HG02840 (cell line): ENCODE results near the gene VDAC2.
"Not testable (repeated sequence)": the region's sequence is repeated elsewhere in the genome, so short reads cannot be mapped to it uniquely, and the experiment has no call there.

Source experiments
- ATAC-seq: cut with Tn5 transposase; IDR thresholded peaks from one replicate; pipeline ENCODE4 v1.9.1; 2021; ENCODE audit warnings: mild to moderate bottlenecking, moderate library complexity, moderate number of reproducible peaks; ENCODE audit not compliant: unreplicated experiment, low FRiP score

VDAC2 gene

DNA sequence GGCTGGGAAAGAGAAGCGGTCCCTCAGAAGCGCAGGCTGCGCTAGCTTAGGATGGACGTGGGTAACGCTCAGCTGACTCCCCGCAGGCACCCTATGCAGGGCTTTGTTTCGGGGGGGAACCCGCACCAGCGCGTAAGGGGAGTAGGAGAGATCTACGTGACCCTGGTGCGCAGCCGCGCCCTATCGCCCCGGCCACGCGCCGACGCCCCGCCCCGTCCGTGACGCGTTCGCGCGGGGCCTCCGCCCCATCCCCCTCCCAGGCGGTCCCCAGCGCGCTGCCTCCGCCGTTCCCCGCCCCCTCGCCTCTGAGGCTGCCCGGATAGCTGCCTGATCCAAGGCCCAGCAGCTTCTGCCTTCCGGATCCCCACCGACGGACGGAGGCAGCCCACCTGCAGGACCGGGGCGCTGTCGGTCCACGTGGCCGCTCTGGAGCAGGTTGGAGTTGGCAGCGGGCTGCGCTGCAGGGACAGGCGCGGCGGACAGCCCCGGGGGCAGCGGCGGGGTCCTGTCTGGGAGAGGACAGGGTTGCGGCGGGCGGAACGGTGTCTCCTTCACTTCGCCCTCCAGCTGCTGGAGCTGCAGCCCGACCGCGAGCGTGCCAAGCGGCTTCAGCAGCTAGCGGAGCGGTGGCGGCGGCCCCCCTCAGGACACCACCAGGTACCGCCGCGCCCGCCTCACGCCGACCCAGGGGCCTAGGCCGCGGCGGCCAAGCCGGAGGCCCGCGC is at the start of gene VDAC2:
Gene VDAC2 (plus strand): TSS at position 515 of the 725 bp plus-strand sequence. CDS start 363 bp downstream, outside the sequence.
- ATAC-seq, result peak; percentile 87

DNA sequence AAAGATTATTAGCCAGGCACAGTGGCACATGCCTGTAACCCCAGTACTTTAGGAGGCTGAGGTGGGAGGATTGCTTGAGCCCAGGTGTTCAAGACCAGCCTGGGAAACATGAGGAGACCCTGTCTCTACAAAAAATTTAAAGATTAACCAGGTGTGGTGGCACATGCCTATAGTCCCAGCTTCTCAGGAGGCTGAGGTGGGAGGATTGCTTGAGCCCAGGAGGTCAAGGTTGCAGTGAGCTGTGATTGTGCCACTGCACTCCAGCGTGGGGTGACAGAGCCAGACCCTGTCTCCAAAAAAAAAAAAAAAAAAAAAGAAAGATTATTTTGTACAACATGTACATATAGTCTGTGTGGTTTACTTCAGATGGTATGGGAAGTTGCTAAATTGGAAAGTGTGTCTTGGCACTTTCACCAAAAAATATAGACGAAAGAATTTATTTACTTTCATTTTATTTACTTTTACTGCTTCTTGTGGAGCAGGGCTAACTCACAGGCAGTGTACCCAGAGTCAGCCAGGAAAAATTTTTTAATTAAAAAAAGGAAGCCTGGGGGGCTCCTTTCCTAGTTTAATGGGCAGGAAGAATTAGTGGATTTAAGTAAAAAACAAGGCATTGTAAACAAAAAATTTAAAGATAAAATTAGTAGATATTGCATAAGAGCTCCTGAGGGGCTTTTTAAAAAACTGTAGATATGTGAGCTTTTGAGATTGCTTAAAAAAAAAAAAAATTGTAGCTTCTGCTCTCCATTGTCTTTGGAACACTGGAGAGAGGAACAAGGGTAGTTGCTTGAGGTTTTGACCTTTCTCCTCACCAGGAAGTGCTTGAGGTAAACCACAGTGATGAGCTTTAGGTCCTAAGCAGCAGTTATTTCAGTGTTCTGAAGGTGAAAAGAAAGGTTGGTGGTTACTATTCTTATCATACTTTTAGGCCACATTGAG is 44.6 kb upstream of the VDAC2 start:
- ATAC-seq, result no peak

DNA sequence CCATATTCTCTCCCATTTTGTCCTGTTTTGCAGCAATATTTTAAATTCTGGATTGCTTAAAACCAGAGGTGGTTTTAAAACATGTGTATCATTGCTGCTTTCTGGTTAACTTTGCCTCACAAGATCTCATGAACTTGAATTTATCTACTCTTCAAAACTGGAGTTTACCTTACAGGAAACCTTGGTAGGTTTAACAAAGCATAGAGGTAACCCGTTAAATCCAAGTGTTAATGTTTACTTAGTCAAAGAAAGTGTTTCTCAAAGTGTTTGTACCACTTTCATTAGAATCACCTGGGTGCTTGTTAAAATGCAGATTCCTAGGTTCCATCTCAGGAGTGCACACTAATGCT is 44.0 kb upstream of the VDAC2 start:
- no peak for ATAC-seq

DNA sequence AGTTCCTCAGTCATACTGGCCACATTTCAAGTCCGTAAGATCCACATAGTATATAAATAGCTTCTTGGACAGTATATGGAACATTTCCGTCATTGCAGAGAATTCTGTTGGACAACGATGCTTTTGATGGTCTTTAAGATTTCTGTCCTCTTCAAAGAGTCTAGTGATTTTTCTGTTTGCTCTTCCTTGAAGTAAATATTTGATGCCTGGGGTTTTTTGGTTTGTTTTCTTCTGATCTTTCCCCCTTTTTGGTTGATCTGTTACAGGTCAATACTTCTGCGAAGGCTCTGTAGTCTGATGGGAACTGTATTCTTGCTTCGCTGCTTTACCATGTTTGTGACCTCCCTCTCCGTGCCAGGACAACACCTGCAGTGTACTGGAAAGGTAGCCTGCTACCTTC is 42.3 kb upstream of the VDAC2 start:
- no peak for ATAC-seq

DNA sequence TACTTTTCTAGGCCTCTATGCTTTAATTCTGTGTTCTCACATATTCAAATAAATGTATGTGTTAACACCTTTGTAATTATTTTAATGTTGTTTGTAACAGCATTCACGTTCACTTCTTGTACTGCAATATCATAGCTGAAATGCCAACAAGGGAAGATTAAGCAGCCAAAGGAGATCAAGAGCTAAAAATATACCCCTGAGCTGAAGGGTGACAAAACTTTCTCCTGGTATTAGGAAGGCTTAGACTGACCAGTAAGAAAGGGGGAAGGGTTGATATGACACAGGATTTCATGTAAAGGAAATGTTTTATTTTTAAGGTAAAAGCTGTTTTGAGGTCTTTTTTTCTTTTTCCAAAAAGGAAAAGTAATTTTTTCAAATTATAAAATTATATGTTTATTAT is 40.4 kb upstream of the VDAC2 start:
- ATAC-seq, result no peak

DNA sequence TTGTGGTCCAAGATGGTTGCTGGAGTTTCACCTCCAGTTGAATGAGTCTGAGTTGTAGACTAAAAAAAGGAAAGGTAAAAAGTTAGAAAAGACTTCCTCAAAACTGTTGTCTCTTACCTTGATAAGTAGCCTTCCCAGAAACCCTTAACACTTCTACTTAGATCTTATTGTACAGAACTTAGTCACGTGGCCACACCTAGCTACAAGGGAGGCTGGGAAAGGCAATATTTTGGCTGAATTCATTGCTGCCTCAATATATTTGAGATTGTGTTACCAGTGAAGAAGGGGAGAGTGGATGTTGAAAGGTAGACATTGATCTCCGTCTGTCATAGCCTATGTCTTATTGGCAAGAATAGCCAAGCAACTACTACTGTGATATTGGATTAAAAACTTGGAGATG is 35.5 kb upstream of the VDAC2 start:
- ATAC-seq, result no peak

- ATAC-seq, result no peak
Observed at GRCh38 chr10:75176046-75176445, 34.5 kb upstream of the VDAC2 start.

- no peak for ATAC-seq
Observed at GRCh38 chr10:75176736-75177135, 33.9 kb upstream of the VDAC2 start.

DNA sequence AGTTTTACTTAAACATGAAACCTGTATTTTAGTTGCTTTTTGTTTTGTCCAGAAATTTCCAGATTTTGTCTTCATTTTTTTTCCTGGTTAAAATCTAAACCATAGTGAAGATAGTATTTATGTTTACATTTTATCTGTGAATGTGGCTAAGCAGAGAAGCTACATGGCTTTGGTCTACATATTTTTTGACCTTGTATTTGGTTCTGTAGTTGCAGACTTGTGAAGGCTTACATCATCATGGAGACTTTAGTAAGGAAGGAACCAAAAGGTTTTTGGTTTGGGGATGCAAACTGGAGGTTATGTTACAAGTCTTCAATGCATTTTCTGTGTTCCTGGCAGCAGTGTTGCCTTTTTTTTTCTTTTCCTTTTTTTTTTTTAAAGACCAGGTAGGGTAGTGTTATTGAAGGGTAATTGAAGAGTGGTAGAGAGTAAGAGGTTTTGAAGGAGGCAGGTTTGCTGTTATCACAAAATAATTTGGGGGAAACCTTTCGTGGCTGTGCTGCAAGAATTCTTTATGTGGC is 30.9 kb upstream of the VDAC2 start:
- ATAC-seq, result no peak

DNA sequence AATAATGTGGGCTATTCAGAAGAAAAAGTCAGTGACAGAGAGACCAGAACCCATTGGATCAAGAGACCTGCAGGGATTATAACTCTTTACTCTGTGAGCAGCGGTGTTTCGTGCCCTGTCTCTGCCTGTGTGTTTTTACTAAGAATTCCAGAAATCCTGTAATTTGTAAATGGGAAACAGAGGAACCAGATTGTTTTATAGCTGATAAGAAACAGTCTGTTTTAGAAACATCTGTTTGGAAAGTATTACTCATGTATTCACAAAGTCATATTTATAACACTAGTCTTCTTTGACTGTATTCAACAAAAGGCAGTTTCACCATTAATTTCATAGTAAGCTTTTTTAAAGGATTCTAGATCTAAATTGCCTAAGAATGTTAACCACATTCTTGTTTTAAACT is 30.0 kb upstream of the VDAC2 start:
- no peak for ATAC-seq

- no peak for ATAC-seq
Observed at GRCh38 chr10:75181073-75181472, 29.5 kb upstream of the VDAC2 start.

DNA sequence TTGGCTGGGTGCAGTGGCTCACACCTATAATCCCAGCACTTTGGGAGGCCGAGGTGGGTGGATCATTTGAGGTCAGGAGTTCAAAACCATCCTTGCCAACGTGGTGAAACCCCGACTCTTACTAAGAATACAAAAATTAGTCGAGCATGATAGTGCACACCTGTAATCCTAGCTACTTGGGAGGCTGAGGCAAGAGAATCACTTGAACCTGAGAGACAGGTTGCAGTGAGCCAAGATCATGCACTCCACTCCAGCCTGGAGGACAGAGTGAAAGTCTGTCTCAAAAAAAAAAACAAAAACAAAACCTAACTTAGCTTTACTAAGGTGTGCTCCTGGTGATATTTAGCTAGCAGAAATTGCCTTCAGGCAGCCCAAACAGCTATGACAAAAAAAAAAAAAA is 24.3 kb upstream of the VDAC2 start:
- ATAC-seq, result no peak

DNA sequence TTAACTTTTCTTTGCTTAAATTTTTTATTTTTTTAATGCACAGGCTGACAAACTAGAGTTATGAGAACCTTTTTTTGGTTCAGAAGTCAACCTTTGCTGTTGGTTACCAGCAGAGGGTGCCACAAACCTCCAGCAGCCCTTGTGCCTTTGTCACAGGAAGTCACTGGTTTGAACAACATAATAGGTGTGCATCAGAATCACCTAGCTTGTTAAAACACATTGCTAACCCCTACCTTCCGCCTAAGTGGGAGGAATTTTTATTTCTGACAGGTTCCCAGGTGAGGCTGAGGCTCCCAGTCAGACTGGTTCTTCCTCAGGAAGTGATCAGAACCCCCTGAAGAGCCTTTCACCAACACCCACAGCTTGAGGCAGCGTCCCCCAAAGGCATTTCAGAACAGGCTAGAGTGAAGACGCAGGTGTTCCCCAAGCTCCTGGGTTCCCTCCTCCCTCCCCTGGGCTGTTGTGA is 22.6 kb upstream of the VDAC2 start:
- no peak for ATAC-seq

- not testable (repeated sequence) for ATAC-seq
Observed at GRCh38 chr10:75188522-75188921, 22.1 kb upstream of the VDAC2 start.

DNA sequence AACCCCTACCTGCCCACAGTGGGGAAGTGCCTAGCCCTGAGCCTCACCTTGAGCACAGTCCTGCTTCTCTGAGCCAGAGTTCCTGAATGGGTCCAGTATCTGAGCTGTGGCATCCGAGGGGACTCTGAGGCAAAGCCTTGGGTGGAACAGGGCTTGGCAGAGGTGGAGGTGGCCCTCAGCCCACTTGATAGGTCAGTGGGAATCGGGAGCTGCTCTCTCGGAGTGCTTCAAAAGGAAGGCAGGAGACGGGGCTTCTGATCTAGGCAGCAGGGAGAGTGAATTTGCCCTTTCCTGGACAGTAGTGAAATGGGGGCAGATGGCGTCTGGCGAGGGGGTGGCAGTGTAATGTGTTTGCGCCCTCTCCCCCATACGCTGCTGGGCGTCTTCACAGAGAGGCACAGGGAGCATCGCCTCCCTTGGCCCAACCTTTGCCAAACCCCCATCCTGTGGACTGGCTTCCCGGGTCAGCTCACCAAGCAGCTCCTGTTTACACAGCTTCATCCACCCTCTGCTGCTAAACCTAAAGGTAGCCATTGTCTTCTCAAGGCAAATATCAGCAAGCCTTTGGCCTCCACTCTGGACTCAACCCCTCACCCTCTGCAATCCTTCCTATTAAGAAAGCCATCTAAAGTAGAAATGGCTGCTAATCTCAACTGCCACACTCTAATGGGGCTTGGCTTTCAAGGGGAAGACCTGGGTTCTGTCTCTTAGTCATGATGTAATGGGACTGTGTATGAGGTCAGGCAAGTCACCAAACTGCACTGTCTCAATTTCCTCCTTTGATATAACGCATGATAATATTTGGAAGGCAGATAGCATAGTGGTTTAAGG is 21.1 kb upstream of the VDAC2 start:
- no peak for ATAC-seq

GRCh38 chr10:75191821-75192568 is 18.6 kb upstream of the VDAC2 start:
- ATAC-seq, result no peak

DNA sequence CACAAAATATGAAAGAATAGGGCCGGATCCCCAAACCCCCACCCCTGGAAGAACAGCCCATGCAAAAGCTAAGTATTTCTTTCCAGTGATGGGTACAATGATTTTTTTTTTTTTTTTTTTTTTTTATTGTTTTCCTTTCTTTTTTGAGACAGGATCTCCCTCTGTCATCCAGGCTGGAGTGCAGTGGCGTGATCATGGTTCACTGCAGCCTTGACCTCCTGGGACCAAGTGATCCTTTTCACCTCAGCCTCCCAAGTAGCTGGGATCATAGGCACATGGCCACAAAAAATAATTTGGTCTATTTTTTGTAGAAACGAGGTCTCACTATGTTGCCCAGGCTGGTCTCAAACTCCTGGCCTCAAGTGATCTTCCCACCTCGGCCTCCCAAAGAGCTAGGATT is 16.0 kb upstream of the VDAC2 start:
- ATAC-seq, result not testable (repeated sequence)

DNA sequence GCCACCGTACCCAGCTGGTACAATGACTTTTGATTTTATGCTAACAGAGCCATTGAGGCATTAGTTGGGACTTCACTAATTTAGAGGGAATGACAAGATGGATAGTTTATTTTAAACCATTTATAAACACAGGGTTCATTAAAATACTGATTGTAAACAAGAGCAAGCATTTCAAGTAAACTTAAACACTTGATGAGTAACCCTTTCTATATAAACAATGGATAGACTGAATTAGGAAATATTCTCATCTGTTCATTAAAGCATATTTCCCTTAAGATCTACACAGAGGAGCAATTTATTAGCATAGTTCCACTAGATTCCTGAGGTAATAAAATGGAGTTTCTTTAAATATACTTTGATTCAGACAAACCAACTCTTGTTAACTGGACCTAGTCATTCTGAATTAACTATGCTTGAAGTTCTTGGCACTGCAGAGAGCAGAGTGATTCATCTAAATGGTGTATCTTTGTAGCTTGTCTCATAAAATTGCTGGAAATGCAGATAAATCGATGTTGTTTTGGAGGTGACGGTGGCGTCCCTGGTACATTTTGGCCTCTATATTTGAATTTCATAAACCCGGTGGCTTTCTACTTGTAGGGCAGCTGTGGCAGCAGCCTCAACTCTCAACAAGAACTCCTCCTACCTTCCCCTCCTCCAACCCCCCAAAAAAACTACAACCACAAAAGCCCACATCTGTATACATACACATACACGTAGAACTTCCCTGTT is 15.4 kb upstream of the VDAC2 start:
- ATAC-seq, result no peak

DNA sequence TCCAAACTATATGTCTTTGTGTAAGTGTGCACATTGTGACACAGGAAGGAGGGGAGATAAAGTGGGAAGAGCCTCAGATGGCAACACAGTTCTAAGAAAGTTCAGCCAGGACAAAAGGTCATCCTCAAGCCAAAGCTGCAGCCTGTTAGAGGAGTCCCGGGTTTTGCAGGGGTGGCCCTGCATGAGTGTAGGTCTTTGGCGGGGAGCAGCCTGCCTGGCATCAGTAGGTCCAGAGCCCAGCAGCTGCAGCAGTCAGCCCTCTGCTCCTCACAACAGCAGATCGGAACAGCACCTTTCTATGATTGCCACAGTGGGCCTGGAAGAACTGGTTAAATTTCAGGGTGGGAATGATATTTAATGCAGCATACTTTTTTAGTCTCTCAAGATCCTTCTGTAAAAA is 13.5 kb upstream of the VDAC2 start:
- no peak for ATAC-seq
